Suppressor macrophage (primary cell): ENCODE data around the gene HNRNPA2B1.

Source experiments
- DNase-seq, 4 experiments: peaks; one replicate each; pipeline ENCODE4 v3.0.0-alpha.2; 2020 to 2022
- total RNA-seq, 17 experiments: gene quantifications; one replicate each; lab custom pipeline; 2026; ENCODE audit warnings: mixed read lengths in 6 of 17, inconsistent platforms in 3 of 17; lab: John Stamatoyannopoulos, UW

HNRNPA2B1 gene
- 113 to 356 (median 290) reads per million in 17 experiments for total RNA-seq

- DNase-seq: peak; percentile 97 to 99 (median 98)
Observed at GRCh38 chr7:26200444-26201246, at the start of gene HNRNPA2B1. HNRNPA2B1 (minus strand) TSS chr7:26200746; CDS start chr7:26200577, 169 bp downstream.

- no peak for DNase-seq
Observed at GRCh38 chr7:26250239-26250638, 49.7 kb upstream of the HNRNPA2B1 start.

- no peak for DNase-seq
Observed at GRCh38 chr7:26245150-26245549, 44.6 kb upstream of the HNRNPA2B1 start.

GRCh38 chr7:26238032-26238431 lies 37.5 kb upstream of the HNRNPA2B1 start:
- no peak for DNase-seq

- DNase-seq: peak in 1 of 4 experiments; percentile 14
Observed at GRCh38 chr7:26237035-26237807, 36.7 kb upstream of the HNRNPA2B1 start.

- peak in 2 of 4 experiments; percentile 3 to 9 for DNase-seq
Observed at GRCh38 chr7:26233902-26234511, 33.5 kb upstream of the HNRNPA2B1 start.

GRCh38 chr7:26227987-26228386 lies 27.4 kb upstream of the HNRNPA2B1 start:
- DNase-seq: no peak

- DNase-seq: no peak
Observed at GRCh38 chr7:26224359-26224758, 23.8 kb upstream of the HNRNPA2B1 start.

GRCh38 chr7:26216049-26216448 lies 15.5 kb upstream of the HNRNPA2B1 start:
- peak in 2 of 4 experiments; percentile 24 to 28 for DNase-seq

- DNase-seq: peak in 1 of 4 experiments; percentile 19
Observed at GRCh38 chr7:26213807-26214515, 13.4 kb upstream of the HNRNPA2B1 start.

GRCh38 chr7:26212921-26213718 lies 12.6 kb upstream of the HNRNPA2B1 start:
- DNase-seq: no peak

- no peak for DNase-seq
Observed at GRCh38 chr7:26208040-26208439, 7.5 kb upstream of the HNRNPA2B1 start.

GRCh38 chr7:26203016-26203415 lies 2.5 kb upstream of the HNRNPA2B1 start:
- DNase-seq: no peak

- DNase-seq: peak; percentile 63 to 84 (median 72)
Observed at GRCh38 chr7:26202019-26202990, 1.8 kb upstream of the HNRNPA2B1 start.

GRCh38 chr7:26201247-26202018 lies 887 bp upstream of the HNRNPA2B1 start, which contains the start of gene CBX3:
CBX3 (plus strand) TSS chr7:26201745; CDS start chr7:26202999, 1,254 bp downstream.
- DNase-seq: peak; percentile 90 to 96 (median 92)

- DNase-seq: peak; percentile 76 to 88 (median 82)
Observed at GRCh38 chr7:26200038-26200443, 505 bp downstream of the HNRNPA2B1 start.

GRCh38 chr7:26199301-26200037 lies 1.1 kb downstream of the HNRNPA2B1 start:
- DNase-seq: peak; percentile 57 to 76 (median 68)

GRCh38 chr7:26198781-26199169 lies 1.8 kb downstream of the HNRNPA2B1 start:
- no peak for DNase-seq
